Skin epidermis (tissue), 12 donors: Measurements from ENCODE around the gene SDF2.
"Not testable (repeated sequence)": the region's sequence is repeated elsewhere in the genome, so short reads cannot be mapped to it uniquely, and the experiment has no call there.

ENCODE experiments used
- H3K27ac ChIP-seq, 21 experiments: fragments of 200-600 bp; sonication (generic) in 11 of 21; one replicate each; pipeline ENCODE4 v1.5.0; 2020; ENCODE audit warnings: mild to moderate bottlenecking in 3 of 21, inconsistent platforms in 2 of 21, moderate library complexity in 2 of 21
- H3K4me3 ChIP-seq, 7 experiments: fragments of 200-600 bp; sonication (generic) in 2 of 7; one replicate each; pipeline ENCODE4 v1.5.0; 2020; ENCODE audit warnings: inconsistent platforms in 2 of 7, mild to moderate bottlenecking in 2 of 7, moderate library complexity in 1 of 7

The SDF2 gene

DNA sequence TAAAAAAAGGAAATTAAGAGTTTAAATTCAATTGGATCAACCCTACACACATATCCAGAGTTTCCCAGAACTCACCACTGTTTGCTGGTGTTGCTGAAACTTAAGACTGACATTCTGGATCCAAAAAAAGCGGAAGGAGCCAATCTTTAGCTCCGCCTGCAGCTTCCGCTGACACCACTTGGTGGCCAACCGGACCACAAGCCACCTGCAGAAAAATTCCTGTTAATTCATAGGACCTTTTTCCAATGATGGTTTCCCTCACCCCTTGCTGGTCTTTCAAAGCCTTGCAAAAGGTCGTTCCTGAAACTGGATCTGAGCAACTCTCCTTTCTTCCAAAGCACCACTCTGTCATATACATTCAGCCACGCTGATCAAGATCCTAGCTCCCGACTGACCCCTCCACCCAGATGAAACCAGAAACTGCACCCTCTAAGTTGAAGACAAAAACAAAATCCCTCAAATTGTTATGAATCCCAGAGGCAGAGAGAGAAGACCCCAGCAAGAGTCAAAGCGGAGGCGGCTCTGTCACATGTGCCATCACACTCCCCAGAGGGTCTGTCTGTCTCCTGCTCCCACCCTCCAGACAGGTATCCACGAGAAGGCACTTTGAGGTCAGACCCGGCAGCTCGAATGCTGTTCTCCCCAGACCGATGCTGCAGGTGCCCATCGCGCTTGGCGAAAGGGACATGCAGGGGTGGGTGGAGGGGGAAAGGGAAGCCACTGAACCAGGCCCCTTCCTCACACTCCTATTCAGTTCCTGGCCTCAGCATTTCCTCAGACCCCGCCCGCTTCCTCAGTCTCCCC is 17.5 kb downstream of the SDF2 start:
- Histone ChIP-seq H3K27ac (peak overlapping the region; percentile 73 to 99 (median 97)), H3K4me3 (peak overlapping the region; percentile 55 to 99 (median 95))

DNA sequence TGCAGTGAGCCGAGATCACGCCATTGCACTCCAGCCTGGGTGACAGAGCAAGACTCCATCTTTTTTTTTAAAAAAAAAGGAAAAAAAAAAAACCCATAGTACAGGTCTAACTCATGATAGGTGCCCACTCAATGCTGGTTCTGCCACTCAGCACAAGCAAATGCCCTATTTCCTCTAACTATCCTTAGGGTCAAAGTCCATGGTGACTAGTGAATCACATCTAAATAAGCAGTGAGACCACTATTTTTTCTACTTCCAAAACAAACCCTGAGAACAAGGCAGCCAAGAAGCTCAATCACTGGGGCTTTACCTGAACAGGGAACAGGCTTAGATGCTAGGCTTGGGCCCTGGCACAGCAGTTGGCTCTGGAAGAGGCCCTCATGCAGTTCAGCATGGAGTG is 20.1 kb downstream of the SDF2 start:
- no peak overlapping the region for H3K4me3 ChIP-seq
- H3K27ac ChIP-seq, result no peak overlapping the region

DNA sequence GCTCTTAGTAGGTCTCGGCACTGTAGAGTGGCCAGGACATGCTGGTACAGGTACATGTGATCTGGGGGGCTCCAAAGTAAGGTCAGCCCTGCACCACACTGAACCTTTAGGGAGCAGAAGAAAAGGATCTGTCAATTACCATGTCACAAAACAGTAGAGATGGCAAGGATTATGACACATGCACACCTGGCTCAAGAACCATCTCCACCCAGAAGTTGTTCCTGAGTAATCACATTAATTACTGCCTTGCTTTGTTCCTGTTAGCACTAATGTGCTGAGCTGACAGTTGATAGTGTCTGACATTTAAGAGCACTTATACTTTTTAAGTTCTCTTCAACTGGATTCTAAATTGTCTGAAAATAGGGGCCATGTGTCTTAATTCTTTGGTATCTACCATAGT is 26.2 kb downstream of the SDF2 start:
- Histone ChIP-seq H3K4me3 (no peak overlapping the region), H3K27ac (peak overlapping the region in 2 of 21 experiments; percentile 3 to 39)

DNA sequence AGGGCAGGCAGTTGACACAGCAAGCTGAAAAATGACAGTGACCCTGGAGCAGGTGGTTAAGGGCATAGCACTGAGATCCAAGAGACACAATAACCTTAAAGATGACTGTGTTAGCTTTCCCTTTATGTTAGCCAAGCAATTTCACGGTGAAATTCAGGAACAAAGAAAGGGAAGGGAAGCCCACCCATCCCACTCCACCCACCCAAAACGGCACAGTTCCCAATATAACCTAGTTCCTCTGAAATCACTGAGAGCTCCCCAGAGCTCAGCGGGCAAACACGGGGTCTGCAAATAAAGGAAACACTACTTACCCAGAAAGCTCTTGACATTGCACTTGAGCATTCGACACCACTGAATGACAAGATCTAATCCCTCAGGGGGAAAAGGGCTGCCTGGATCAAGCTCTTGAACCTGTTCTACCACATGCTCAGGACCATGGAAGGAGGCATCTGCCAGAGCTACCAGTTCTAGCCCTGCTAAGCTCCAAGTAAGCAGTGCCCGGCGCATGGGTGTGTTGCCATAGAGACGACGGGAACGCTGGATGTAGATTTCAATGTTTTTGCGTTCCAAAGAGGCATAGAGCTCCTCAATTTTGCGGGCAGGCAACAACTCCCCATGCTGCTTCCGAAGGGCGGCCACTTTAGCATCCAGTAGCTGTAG is 27.4 kb downstream of the SDF2 start:
- Histone ChIP-seq H3K27ac (no peak overlapping the region), H3K4me3 (no peak overlapping the region)

DNA sequence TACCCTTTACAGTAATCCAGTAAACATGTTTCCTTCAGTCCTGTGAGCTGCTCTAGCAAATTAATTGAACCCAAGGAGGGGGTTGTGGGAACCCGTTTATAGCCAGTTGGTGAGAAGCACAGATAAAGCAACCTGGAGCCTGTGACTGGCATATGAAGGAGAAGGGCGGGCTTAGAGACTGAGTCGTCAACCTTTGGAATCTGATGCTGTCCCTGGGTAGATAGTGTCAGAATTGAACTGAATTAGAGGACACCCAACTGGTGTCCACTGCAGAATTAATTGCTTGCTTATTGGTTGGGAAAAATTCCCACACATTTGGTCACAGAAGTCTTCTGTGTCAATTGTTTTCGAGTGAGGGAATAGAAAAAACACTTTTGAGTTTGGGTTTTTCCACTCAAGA is 34.9 kb downstream of the SDF2 start:
- no peak overlapping the region for H3K4me3 ChIP-seq
- H3K27ac ChIP-seq, result no peak overlapping the region

DNA sequence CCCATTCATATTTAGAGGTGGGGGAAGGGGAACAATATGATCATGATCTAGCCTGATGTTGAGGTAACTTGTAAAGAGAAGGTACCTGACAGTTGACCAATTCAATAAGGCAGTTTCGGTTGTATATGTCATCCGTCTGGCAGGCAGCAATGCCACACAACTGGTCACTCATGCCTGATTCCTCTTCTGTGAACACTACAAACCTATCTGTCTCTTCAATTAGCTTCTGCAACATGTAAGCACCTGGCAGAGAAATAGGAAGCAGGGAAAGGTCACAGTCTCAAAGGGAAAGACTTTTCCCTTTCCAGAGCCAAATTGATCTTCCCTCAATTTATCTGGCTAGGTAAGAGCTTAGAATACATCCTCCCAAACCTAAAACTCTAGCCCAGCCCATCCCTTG is 37.6 kb downstream of the SDF2 start:
- H3K4me3 ChIP-seq, result no peak overlapping the region
- no peak overlapping the region for H3K27ac ChIP-seq

DNA sequence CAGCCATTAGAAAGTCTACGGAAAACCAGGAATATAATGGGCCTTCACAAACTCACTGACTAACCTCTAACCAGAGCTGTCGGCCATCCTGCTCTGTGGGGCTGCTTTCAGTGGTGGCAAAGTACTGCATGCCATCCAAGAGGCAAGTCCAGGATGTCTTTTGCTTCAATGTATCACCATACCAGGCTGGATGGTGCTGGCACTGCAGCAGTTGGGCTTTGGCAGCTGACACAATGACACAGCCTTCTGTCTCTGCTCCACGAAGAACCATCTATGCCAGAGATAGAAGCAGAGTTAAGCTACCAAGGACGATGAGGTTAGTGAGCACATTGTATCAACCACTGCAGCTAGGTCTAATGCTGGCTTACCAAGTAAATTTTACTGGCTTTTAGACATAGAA is 38.0 kb downstream of the SDF2 start:
- Histone ChIP-seq H3K27ac (no peak overlapping the region), H3K4me3 (no peak overlapping the region)

DNA sequence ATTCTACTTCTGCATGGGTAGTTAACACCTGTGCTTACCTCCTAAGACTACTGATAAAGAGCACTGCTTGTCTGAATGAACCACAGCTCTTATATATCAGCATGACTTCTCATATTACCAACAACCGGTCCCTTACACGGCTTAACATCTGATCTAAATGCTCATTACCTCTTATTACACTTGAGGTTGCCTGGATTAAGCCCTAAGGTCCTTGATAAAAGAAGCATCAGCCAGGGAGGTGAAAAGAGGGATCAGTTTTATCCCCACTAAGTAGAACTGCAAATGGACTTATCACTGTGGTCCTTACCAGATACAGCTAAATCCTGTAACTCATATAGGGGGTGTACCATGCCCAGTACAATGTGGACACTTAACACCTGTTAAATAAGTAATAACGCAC is 39.5 kb downstream of the SDF2 start:
- Histone ChIP-seq H3K4me3 (no peak overlapping the region), H3K27ac (no peak overlapping the region)

DNA sequence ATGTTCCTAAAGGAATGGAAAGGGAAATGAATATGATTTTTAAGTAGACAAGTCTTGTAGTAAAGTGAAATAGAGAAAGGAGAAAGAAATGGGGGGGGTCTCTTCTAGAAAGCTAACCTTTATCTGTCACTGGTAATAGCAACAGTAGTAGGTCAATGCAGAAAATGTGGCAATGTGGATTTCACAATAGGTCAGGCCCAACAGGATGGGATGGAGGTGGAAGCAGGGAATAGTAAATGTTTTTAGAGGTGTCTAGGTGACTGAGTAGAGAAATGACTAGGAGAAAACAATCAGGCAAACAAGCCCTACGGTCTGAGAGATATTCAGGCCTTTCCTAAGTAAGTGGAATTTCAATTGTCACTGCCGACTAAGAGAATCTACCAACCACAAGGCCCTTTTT is 41.7 kb downstream of the SDF2 start:
- Histone ChIP-seq H3K4me3 (no peak overlapping the region), H3K27ac (no peak overlapping the region)

DNA sequence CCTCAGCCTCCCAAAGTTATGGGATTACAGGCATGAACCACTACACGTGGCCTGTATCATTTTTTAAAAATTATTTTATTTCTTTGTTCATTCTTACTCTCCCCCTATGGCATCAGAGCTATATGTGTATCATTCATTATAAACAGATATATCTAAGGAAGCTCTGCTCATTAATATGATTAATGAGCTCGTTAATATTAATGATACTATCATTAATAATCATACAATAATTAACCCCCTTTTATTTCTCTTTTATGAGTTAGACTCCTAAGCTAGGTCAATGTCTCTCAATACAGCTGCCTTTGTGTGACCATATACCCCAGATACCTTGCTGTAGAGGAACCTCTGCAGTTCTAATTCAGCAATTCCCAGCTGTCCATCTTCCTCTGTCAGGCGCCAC is 43.2 kb downstream of the SDF2 start:
- Histone ChIP-seq H3K27ac (no peak overlapping the region), H3K4me3 (no peak overlapping the region)

DNA sequence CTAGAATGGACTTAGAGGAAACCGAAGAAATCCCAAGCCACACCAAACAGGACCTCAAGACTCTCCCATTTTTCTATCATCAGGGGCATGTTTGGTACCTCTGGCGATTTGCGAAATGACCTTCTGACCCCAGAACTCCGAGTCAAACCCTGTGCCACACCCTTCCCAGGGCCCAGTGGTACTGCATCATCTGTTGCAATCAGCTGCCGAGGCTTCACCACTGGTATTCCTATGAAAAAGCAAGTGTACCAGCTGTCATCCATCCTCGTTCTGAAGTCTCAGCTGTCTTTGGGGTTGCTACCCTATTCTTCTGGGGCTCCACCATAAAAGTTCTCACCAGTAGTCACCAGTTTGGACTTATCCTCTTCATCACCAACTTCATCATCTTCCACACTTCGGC is 45.4 kb downstream of the SDF2 start:
- no peak overlapping the region for H3K4me3 ChIP-seq
- no peak overlapping the region for H3K27ac ChIP-seq

DNA sequence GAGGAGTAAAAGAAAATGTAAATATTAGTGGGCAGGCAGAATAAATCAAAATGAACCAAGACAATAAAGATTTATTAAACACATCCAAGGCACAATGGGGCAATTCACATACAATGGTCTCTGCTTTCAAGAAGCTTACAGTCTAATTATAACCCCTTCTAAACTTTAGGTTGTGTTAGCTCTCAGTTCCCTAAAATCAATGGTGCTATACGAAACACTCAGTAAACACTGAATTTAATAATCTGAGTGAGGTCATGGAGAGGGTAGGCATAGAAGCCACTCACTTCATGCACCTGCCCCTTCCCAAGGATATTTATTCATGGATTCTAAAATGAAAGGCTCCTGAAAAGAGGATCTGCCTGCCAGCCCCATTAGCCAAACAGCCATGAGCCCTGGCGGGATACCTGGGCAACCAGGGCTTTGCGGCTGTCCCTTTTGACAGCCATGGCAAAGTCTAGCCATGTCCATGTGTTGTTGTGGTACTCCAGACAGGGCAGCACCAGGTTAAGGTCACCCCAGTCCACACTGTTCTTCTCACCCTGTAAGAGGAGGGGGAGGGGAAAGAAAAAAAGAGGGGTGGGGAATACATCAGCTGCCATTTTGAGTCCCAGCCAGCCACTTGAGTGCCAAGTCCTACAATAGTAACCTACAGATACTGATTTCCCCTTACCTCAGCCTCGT is 46.3 kb downstream of the SDF2 start:
- no peak overlapping the region for H3K4me3 ChIP-seq
- no peak overlapping the region for H3K27ac ChIP-seq

DNA sequence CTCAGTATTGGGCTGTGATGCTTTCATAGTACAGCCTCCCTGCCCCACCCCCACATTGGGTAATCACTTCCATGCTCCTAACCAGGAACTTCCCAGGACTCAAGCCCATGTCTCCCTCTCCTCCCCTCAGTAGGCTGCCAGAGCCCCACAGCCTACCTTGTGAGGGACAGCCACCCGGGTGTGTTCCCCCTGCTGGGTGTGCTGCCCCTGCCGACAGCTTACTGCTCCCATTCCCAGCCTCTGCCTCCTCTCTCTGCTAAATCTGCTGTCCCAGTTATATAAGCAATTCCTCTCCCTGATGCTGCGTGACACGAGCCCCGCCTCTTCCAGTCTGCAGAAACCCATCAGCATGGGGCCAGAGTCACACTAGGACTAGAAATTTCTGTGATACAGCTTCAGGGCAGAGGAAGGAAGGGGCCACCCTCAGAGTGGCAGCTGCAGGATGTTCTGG is 47.8 kb downstream of the SDF2 start, which contains the start of gene RSKR:
TSS of gene RSKR (minus strand) at position 255 of the 451 bp plus-strand sequence. CDS start at position 231, 24 bp downstream.
- no peak within 1 kb of the TSS for H3K4me3 ChIP-seq
- peak within 1 kb of the TSS in 1 of 21 experiments; percentile 12 for H3K27ac ChIP-seq

DNA sequence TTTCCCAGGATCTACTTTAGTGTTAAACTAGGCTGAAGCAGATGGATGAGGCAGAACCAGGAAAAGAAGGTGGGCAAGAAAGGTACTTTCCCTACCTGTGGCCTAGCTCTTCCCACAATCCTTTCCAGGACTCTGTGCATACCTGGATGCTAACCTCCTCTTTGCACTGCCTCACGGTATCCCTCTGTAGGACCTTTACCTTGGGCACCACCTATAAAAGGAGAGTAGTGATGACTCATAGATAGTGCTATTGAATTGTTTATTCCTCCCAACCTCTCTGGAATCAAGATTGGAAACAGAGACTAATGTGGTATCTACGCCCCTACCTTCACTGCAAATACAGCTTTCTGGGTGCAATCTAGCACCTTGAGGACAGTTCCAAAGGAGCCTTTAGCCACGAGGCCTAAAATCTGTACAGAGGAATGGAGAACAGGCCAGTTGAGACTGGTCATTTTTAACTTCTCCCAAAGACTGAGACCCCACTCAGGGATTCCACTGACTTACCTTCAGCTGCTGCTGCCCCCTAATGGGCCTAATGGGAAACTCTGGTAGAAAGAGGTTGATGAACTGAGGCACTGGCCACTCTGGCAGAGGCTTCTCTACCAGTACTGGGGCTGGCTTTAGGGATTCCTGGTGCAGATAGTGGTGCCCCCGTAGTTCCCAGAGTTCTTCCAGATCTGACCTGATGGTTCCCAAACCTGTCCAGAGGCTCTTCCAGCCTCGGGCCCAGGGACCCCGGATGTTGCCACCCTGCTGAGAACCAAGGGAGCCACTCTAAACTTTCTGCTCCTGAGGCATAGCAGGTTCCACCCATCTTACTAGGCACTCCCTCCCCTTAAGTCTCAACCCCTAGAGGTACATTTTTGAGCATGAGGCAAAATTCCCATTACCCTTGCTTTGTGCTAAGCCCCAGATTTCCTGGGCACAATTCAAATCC is 48.5 kb downstream of the SDF2 start:
- Histone ChIP-seq H3K4me3 (no peak overlapping the region), H3K27ac (peak overlapping the region in 1 of 21 experiments; percentile 12)

DNA sequence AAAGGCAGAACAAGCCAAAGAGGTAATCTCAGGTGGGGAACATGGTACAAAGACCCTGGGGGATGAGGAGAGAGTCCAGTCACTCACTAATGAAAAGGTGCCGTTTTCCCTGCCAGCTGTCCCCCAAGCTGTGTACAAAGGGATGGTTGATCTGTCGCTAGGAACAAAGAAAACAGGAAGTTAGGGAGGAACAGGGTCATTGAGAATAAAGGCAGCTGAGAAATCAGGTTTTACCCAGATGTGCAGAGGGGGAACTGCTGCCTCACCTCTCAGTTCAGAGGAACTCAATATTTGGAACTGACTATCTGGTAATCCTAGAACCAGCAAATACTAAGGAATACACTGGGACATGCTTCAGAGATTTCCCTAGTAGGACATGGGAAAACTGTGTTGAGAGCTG is 49.2 kb downstream of the SDF2 start:
- peak overlapping the region in 2 of 21 experiments; percentile 3 to 14 for H3K27ac ChIP-seq

DNA sequence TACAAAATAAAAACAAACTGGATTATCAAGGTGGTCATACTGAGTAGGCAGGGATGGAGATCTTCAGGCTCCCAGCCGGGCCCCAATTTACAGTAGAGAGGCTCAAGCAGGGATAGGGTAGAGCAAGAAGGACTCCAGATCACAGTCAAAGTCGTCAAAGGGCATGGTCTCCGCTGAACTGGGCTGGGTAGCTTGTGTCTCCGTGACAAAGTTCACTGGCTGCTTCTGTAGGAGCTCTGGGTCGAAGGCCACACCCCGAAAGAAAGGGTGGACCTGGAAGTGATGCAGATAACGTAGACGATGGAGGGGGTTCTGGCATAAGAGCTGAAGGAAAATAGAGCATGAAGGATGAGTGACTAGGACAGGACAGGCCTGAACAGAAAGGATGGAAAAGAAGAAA is 51.3 kb downstream of the SDF2 start:
- Histone ChIP-seq H3K4me3 (no peak overlapping the region), H3K27ac (no peak overlapping the region)

More for the DNA sequence above, 49.2 kb downstream of the SDF2 start:
- H3K4me3 ChIP-seq, result no peak overlapping the region

DNA sequence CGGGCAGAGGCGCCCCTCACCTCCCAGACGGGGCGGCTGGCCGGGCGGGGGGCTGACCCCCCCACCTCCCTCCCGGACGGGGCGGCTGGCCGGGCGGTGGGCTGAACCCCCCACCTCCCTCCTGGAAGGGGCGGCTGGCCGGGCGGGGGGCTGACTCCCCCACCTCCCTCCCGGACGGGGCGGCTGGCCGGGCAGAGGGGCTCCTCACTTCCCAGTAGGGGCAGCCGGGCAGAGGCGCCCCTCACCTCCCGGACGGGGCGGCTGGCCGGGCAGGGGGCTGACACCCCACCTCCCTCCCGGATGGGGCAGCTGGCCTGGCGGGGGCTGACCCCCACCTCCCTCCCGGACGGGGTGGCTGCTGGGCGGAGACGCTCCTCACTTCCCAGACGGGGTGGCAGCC is 57.7 kb downstream of the SDF2 start:
- not testable (repeated sequence) for H3K27ac ChIP-seq, H3K4me3 ChIP-seq

DNA sequence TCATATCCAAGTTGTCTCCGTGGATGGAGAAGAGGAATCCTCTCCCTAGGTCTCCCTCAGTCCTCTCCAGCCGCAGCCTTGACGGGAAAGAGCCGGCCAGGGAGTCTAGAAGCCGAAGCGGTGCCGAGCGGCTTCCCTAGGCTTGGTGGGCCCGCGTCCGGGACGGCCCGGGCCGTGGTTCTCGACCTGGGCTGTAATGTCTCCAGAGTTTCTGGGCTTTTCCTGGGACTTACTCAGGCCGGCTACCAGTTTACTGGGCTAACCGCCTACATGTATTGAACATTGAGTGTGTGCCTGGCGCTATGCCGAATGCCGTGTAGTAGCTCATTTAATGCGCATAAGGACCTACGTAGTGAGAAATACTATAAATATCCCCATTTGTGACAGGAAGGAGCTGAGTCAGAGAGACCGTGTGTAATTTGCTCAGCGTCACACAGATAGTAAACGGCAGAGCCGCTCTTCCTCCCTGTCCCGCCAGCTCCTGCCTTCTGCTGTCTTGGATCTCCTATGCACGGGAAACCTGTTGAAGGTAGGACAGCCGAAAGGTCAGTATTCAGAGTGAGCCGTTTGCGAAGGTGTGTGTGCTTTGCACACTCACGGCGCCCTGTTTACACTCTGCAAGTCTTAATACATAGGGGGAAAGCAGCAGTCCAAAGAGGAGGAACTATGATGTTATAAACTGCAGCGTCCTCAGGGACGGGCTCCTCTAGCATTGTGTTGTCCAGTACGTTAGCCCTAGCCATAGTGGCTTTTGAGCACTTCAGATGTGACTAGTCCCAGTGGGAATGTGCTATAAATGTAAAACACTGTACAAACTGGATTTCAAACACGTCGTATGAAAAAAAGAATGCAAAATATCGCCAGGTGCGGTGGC is 62.2 kb downstream of the SDF2 start:
- H3K27ac ChIP-seq, result peak overlapping the region in 20 of 21 experiments; percentile 74 to 98 (median 88)

More for the DNA sequence above, 62.2 kb downstream of the SDF2 start:
- H3K4me3 ChIP-seq, result peak overlapping the region; percentile 48 to 70 (median 55)
